ENCODE data around the gene TNFRSF19.

GRCh38 chr13:23643338-23644125 is 73.3 kb downstream of the TNFRSF19 start:
- TF ChIP-seq RAD21 (IDR thresholded peaks at IDR 0.05; ENCODE audit: low read length) (no peak), CTCF (conservative IDR thresholded peaks at IDR 0.05; ENCODE audit: low read depth, low read length) (no peak), ELK1 (IDR thresholded peaks at IDR 0.05; ENCODE audit: borderline replicate concordance, low read depth, low read length) (no peak), FOS (IDR thresholded peaks at IDR 0.05; ENCODE audit: low read depth, low read length) (no peak), MAZ (IDR thresholded peaks at IDR 0.05; ENCODE audit: borderline replicate concordance, low read depth, low read length) (no peak), RFX5 (IDR thresholded peaks at IDR 0.05; ENCODE audit: low read depth, low read length) (no peak), POLR2A (IDR thresholded peaks at IDR 0.05; ENCODE audit: low read depth, low read length) (no peak), NFE2L2 (IDR thresholded peaks at IDR 0.05; ENCODE audit: low read depth, low read length) (no peak), RCOR1 (IDR thresholded peaks at IDR 0.05; ENCODE audit: insufficient replicate concordance, low read length) (no peak), MXI1 (IDR thresholded peaks at IDR 0.05; ENCODE audit: borderline replicate concordance, low read depth, low read length) (no peak)

All from IMR-90 (cell line).